NCI-H146 treated with DMSO at 0.1 percent for 48 hours (cell line): ENCODE data around the gene SSBP4.
"Not testable (repeated sequence)": the region's sequence is repeated elsewhere in the genome, so short reads cannot be mapped to it uniquely, and the experiment has no call there.

Source experiments
- DNase-seq: peaks from one replicate; lab custom pipeline; 2025; ENCODE audit not compliant: unreplicated experiment; lab: John Stamatoyannopoulos, UW

The SSBP4 gene

GRCh38 chr19:18392926-18393325 is 26.3 kb upstream of the SSBP4 start:
- DNase-seq = no peak

DNA sequence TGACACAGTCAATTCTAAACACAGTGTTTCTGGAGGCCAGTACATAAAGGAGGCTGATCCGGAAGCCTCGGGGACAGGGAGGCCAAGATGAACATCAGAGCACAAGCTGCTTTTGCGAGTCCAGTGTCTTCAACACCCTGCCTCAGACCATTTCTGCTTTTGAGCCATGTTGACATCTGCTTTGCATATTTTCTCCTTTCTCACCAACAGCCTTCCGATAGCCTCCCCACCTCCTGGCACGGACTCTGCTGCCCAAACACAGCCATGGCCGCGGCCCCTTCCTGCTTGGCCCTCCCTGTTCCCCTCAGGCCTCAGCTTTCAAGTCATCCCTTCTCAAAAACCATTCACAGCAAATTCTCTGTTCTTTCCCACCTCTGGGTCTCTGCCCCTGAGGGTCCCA is 25.4 kb upstream of the SSBP4 start:
- no peak for DNase-seq

- DNase-seq = no peak
These were observed 22.5 kb upstream of the SSBP4 start for GRCh38 chr19:18396471-18397241.

- no peak for DNase-seq
These were observed 21.7 kb upstream of the SSBP4 start, which contains the start of gene LRRC25 for GRCh38 chr19:18397242-18398202. Gene LRRC25, minus strand, starts transcription at chr19:18397622. Its CDS starts 659 bp downstream, at chr19:18396963.

- no peak for DNase-seq
These were observed 20.2 kb upstream of the SSBP4 start for GRCh38 chr19:18399008-18399407.

DNA sequence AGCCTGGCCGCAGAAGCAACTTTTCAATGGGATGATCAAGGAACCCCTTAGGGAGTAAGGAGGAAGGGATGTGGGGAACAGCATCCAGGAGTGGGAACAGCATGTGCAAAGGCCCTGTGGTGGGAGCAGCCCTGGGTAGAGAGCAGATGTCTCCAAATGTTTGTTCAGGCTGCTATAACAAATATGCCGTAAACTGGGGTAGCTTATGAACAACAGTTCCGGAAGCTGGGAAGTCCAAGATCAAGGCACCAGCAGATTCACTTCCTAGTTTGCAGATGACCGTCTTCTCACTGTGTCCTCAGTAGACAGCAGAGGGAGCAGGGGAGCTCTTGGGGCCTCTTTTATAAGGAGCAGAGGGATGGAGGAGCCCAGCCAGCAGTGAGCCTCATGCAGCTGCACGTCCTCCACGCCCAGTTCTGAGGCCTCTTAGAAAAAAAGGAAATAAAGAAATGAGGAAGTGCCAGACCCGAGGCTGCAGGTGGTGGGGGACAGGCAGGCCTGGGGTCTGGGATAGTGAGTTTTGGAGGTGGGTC is 17.6 kb upstream of the SSBP4 start:
- DNase-seq = peak; percentile 27

- not testable (repeated sequence) for DNase-seq
These were observed 16.5 kb upstream of the SSBP4 start for GRCh38 chr19:18402455-18403248.

DNA sequence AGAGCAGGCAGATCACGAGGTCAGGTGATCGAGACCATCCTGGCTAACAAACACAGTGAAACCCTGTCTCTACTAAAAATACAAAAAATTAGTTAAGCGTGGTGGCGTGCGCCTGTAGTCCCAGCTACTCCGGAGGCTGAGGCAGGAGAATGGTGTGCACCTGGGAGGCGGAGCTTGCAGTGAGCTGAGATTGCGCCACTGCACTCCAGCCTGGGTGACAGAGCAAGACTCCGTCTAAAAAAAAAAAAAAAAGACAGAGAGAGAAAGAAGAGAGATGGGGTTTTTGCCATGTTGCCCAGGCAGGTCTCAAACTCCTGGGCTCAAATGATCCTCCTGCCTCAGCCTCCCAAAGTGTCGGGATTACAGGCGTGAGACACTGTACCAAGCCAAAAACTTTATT is 13.4 kb upstream of the SSBP4 start:
- DNase-seq = not testable (repeated sequence)

DNA sequence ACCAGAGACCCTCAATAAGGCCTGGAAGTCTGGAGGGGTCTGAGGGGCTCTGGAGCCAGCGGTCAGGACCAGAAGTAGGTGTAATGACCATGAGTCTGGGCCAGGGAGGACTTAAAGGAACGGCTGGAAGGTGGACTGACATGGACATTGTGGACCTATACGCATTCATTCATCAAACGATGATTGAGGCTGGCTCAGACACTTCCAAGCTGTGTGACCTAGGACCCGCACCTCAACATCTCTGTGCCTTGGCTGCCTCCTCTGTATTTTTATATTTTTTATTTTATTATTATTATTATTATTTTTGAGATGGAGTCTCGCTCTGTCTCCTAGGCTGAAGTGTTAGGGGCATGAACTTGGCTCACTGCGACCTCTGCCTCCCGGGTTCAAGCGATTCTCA is 12.4 kb upstream of the SSBP4 start:
- DNase-seq = no peak

DNA sequence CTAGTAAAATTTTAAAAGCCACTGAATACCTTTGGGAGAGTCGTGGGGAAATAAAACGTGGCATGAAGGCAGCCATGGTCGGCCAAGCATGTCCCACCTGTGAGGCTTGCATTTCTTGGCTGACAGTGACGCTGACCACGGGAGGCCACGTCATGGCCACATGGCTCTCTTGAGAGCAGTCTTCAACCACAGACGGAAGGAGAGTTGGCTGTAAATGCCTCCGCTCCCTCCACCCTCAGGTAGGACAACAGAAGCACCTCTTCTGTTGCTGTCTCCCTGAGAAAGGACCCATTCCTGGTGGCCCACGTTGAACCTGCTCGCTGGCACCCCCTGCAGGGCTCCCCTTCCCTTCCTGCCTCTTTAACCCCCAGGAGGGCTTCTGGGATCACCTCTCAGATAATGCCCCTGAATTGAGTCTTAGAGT is 11.1 kb upstream of the SSBP4 start:
- peak; percentile 37 for DNase-seq

GRCh38 chr19:18412610-18413239 is 6.5 kb upstream of the SSBP4 start:
- DNase-seq = no peak

- DNase-seq = peak; percentile 58
These were observed 4.6 kb upstream of the SSBP4 start for GRCh38 chr19:18414504-18415177.

- DNase-seq = no peak
These were observed 3.9 kb upstream of the SSBP4 start for GRCh38 chr19:18415178-18415867.

DNA sequence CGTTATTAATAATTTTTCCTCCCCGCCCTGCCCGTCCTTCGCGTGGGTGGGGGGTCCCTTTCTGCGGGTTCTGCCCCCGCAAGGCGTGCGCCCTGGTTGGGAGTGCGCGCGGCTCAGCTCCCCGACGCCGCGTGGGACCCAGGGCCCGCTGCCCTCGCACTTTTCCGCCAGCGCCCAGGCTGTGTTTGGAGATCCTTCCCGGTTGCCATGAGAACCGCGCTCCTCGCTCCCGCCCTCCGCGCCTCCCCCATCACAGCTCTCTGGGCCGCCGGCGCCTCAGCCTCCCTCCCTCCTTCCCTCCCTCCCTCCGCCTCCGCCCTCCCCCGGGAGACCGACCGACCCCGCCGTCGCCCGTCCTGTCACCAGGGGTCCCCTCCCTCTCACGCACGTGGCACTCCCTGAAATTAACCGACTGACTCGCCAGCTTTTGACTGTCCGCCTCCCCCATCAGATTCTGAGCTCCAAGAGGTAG is 2.4 kb upstream of the SSBP4 start:
- DNase-seq = peak; percentile 77

DNA sequence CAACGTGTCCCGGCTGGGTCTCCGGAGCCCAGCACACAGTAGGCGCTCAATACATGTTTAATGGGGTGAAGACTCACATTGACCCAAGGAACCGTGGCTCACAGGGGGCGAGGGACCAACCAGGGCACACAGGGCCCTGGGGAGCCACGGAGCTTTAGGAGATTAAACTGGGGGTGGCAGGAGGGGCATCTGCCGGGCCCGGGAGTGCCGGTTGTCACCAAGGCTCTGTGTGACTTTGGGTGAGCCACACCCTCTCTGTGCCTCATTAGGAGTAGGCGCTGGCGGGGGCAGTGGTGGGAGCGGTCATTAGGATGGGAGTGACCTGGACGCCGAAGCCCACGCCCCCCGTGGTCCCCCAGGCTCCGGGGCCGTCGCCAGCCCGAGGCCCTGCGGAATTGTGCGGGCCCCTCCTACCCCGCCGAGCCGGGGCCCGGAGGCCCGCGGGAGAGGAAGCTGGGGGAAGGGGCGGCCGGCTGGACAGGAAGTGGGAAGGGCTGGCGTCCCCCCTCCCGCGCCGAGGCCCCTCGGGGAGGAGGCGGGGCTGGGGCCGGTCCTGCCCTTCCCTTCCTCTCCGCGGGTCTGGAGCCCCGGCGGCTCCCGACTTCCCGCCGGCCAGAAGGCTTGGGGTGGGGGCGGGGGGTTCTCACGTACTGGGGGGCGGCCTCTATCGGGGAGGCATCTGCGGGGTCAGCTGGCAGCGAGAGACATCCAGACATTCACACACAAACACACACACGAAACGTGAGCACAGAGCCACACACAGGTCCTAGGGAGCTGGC is 1.8 kb upstream of the SSBP4 start:
- DNase-seq = peak; percentile 81

DNA sequence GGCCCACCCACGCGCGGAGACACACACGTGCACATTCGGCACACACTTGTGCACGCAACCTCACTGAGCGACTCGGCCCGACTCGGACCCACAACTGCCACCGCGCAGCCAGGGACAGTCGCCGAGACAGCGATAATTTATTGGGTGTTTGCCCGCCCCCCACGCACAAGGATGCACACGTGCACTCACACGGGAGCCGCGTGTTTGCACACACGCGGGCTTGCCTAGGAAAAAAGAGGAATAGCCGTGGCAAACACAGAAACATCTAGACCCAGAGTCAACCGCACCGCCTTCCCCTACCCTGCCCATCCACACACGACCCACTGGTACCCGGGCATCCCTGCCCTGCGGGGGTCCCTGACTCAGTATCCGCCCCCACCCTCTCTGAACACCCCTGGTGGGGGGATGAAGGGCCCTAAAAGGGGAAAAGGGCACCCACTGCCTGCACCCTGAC is 1.1 kb upstream of the SSBP4 start:
- no peak for DNase-seq

DNA sequence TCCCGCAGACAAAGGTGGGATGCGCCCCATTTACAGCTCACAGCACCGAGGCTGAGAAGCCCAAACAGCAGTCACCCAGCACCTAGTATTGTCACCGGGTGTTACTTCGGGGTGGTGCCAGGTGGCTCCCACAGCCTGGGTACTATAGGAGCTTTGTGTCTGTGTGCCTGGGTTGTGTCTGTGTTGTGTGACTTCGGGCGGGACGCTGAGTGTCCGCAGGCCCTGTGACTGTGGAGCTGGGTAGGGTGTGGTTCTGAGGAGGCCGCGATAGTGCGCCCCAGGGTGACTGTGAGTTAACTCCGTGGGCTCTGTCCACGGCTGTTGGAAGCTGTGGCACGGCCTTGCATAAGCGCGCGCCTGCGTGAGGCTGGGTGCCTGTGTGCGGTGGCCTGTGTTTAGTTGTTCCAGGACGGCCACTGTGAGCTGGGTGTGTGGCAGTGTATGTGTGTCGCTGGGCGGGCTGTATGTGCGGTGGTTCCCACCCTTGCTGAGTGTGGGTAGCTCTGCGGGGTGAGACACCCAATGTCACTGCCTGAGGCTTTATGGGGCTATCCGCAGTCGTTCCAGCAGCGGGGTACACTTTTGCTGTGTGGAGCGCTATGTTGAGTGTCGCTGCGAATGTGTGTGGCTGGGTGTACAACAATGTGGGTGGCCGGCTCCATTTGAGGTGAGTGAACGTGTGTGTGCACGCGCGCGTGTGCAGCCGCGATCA is 559 bp upstream of the SSBP4 start:
- no peak for DNase-seq
